Activated CD4-positive, alpha-beta T cell treated with anti-CD3 and anti-CD28 coated beads, Interleukin-2, amount 50 U/mL, for 1 hour (primary cell): ENCODE results near the gene TOMM40.
"Not testable (repeated sequence)": the region's sequence is repeated elsewhere in the genome, so short reads cannot be mapped to it uniquely, and the experiment has no call there.

Experiments used
- DNase-seq: peaks from one replicate; pipeline ENCODE4 v3.0.0-alpha.2; 2020

Gene TOMM40

GRCh38 chr19:44872661-44873060 is 18.4 kb upstream of the TOMM40 start:
- no peak for DNase-seq

- no peak for DNase-seq
Observed at GRCh38 chr19:44874317-44874716, 16.7 kb upstream of the TOMM40 start.

DNA sequence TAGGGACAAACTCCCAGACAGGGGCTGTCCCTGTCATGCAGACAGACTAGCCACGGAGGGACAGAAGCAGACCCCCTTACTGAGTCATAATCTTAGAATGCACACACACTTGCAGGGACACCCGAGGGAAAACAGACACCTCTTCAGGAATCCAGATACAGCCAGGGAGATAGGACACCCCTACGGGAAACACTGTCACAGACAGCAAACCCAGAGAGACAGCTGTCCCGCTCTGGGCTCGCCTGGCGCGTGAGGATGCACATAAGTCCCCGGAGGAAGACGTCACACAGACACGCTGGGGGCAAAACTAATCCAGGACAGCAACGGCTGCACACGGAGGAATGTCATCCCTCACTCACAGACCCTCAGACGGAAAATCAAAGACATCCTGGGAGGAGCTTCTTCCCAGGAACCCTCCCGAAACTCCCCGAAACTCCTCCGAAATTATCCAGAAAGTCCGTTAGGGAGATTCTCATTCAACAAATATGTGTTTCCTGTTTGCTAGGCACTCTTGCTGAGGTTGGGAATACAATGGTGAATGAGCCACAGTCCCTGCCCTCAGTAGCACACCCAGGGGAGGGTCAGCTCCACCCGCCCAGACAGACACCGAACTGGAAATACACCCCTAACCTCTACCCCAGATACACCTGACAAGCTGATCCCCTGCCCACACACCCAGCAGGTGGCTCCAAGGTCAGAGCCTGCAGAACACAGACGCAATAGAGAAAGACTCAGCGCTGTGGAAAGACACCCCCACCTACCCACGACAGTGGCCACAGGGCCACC is 15.2 kb upstream of the TOMM40 start:
- DNase-seq, result no peak

DNA sequence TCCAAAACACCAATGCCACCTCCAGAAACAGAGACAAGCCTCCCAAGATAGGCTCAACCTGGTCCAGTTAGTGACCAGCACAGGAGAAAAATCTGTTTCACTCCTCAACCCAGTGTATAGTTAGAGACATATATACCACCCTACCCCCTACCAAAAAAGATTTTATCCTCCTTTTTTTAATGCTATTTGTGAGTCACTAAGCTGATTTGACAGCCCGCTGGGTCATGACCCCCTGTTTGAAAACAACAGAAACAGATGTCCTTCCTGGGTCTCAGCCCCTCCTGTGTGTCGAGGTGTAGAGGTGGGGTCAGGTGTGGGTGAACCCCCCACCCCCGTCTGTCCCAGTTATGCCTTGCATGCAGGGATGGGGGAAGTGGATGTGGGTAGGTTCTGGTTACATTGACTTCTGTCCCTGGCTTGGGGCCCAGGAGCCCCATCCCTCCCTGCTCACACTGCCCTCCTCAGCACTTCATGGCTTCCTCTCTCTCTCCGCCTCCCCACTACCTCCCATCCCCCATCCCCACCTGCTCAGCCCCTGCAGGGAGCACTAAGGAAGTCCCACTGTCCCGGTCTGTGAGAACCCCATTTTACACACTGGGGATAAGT is 14.0 kb upstream of the TOMM40 start:
- no peak for DNase-seq

- DNase-seq, result no peak
Observed at GRCh38 chr19:44878120-44878865, 12.8 kb upstream of the TOMM40 start.

- DNase-seq, result no peak
Observed at GRCh38 chr19:44879309-44880065, 11.6 kb upstream of the TOMM40 start.

DNA sequence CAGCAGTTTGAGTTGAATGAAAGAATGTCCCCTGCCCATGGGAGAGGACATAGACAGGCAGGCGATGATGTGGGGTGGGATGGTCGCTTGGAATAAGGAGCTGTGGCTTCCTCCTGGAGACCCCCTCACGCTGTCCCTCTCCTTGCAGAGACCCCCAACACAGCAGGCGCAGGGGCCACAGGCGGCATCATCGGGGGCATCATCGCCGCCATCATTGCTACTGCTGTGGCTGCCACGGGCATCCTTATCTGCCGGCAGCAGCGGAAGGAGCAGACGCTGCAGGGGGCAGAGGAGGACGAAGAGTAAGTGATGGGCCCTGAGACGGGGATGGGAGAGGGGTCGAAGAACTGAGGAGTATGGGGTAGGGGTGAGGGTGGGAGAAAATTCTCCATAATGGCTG is 9.0 kb upstream of the TOMM40 start:
- no peak for DNase-seq

DNA sequence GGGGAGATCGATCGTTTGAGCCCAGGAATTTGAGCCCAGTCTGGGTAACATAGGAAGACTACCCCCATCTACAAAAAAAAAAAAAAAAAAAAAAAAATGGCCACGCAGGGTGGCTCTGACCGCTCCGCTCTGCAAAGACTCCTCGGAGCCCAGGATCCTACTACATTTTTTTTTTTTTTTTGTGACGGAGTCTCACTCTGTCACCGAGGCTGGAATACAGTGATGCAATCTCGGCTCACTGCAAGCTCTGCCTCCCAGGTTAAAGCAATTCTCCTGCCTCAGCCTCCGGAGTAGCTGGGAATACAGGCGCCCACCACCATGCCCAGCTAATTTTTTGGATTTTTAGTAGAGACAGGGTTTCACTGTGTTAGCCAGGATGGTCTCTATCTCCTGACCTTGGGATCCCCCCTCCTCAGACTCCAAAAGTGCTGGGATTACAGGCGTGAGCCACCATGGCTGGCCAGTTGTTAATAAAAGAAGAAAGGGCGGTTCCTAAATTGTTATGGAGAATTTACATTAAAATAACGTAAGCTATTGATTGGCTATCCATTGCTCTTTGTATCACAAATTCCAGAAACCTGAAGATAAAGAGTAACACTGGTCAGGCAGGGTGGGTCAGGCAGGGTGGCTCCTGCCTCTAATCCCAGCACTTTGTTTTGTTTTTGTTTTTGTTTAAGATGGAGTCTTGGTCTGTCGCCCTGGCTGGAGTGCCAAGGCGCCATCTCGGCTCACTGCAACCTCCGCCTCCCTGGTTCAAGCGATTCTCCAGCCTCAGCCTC is 8.2 kb upstream of the TOMM40 start:
- DNase-seq, result not testable (repeated sequence)

DNA sequence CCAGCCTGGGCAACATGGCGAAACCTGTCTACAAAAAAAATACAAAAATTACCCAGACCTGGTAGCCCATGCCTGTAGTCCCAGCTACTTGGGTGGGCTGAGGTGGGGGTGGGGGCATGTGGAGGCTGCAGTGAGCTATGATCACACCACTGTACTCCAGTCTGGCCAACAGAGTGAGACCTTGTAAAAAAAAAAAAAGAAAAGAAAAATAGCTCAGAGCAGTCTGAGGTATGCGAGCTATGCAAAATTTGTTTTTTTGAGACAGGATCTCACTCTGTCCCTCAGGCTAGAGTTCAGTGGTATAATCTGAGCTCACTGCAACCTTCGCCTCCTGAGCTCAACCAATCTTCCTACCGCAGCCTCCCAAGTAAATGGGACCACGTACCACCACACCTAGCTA is 7.1 kb upstream of the TOMM40 start:
- no peak for DNase-seq

DNA sequence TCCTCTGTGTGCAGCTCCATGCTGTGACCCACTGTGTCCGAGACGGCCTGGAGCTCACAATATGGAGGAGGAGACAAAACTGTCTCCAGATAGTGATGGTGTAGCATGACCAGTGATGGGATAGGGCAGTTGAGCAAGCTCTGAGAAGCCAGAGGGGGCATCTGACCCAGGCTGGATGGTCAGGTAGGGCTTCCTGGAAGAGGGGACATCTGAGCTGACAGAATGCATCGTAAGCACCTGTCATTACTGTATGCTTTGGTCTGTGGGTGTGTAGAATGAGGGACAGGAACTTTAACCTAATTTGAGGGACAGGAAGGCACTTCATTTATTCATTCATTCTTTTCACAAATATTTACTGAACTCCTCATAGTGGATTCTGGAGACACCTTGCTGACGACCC is 6.5 kb upstream of the TOMM40 start:
- no peak for DNase-seq

DNA sequence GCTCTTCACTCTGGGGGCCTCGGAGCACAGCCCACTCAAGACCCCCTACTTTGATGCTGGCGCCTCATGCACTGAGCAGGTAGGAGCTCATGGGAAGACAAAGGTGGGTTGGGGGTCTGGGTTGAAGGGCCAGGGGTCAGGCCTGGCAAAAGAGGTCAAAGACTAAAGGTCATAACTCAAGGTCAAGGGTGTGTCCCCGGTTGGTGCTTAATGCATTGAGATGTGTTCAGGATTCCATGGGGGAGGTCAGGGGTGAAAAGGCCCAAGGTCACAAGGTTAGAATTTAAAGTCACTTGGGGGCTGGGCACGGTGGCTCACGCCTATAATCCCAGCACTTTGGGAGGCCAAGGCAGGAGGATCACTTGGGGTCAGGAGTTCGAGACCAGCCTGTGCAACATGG is 4.9 kb upstream of the TOMM40 start:
- DNase-seq, result no peak

DNA sequence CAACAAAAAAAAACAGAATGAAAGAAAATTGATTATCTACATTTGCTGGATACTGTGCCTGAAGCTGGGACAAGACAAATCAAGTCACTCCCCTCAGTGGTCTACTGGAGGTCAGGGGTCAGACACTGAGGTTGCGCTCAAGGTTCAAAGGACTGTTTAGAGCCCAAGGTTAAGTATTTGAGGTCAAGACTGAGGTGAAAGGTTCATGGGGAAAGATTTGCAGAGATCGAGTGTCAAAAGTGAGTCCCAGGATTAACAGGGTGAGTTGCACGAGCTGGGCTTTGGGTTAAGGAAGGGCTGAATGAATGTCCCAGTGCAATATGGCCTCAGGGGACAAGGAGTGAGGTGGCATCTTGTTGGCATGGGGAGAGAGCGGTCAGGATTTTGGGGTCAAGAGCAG is 3.4 kb upstream of the TOMM40 start:
- DNase-seq, result no peak

- not testable (repeated sequence) for DNase-seq
Observed at GRCh38 chr19:44888335-44888734, 2.7 kb upstream of the TOMM40 start.

- no peak for DNase-seq
Observed at GRCh38 chr19:44889830-44890365, 1.2 kb upstream of the TOMM40 start.

GRCh38 chr19:44890366-44891015 is 563 bp upstream of the TOMM40 start:
- DNase-seq, result peak; percentile 100

DNA sequence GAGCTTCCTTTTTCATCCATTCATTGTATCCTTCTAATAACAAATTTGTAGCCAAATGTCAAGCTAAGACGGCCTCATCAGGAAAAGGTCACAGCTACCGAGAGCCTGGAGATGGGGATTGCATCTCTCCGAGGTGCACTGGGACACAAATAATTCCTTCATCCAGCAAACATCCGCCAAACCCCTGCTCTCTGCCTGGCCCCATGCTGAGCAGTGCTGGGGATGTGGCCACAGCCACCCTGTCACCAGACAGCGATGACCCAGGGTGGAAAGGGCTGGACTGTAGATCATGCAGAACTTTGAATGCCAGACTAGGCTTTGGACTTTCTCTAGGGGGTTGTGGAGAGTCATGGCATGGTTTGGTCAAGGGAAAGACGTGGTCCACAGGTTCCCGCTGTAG is 1.9 kb downstream of the TOMM40 start:
- DNase-seq, result no peak

- no peak for DNase-seq
Observed at GRCh38 chr19:44893332-44894051, 2.4 kb downstream of the TOMM40 start.

- no peak for DNase-seq
Observed at GRCh38 chr19:44894052-44894400, 3.0 kb downstream of the TOMM40 start.

DNA sequence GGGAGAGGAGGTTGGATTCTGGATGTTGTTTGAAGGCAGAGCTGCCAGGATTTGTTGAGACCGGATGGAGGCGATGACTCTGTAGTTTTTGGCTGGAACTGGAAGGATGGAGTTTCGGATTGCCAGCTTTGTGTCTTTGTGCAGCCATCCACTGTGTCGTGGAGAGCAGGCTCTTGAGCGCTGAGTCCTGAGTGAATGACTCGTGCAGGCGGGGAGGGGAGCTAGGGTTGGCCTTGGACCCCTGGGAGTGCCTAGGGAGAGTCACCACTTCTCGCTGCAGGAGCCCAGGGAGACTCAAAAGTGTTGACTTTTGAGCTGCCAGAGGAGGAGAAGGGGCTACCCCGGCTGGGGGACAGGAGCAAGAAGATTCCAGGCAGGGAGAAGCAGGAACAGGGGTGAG is 3.9 kb downstream of the TOMM40 start:
- DNase-seq, result no peak

GRCh38 chr19:44897835-44898234 is 6.8 kb downstream of the TOMM40 start:
- no peak for DNase-seq
